Measurements from ENCODE around the gene RAD51B.

DNA sequence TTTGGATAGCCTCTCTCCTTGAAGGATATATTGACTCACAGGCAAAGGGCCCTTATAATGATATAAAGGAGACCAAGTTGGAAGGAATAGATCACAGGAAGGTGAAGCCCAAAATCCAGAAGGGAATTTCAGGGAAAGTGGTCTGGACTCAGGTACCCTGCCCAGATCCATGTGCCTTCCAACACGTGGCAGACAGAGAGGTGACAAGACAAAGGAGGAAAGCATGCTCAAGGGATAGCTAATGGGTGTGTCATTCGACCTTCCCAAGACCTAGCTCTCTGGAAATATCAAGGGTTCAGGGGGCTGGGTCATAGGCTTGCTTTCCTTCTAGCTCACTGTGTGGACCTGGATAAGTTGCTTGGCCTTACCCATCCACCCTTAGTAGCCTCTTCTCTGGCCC is 759.0 kb downstream of the RAD51B start:
- TF ChIP-seq, protein P1, sequence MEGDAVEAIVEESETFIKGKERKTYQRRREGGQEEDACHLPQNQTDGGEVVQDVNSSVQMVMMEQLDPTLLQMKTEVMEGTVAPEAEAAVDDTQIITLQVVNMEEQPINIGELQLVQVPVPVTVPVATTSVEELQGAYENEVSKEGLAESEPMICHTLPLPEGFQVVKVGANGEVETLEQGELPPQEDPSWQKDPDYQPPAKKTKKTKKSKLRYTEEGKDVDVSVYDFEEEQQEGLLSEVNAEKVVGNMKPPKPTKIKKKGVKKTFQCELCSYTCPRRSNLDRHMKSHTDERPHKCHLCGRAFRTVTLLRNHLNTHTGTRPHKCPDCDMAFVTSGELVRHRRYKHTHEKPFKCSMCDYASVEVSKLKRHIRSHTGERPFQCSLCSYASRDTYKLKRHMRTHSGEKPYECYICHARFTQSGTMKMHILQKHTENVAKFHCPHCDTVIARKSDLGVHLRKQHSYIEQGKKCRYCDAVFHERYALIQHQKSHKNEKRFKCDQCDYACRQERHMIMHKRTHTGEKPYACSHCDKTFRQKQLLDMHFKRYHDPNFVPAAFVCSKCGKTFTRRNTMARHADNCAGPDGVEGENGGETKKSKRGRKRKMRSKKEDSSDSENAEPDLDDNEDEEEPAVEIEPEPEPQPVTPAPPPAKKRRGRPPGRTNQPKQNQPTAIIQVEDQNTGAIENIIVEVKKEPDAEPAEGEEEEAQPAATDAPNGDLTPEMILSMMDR (conservative IDR thresholded peaks at IDR 0.05) = no peak
- no peak for TF ChIP-seq ZFX (IDR thresholded peaks at IDR 0.05)

Data from C4-2B (cell line).